22Rv1 (cell line): ENCODE results near the gene MON1A.
"Not testable (repeated sequence)": the region's sequence is repeated elsewhere in the genome, so short reads cannot be mapped to it uniquely, and the experiment has no call there.

ENCODE experiments used
- H3K27ac ChIP-seq: fragments of 450-650 bp; 2 replicates; pipeline ENCODE4 v1.5.1; 2017
- ZFX ChIP-seq: fragments of 450-650 bp; IDR thresholded peaks from 2 replicates; pipeline ENCODE4 v1.6.1; 2017; ENCODE audit warnings: antibody characterized with exemption, borderline replicate concordance
- TF ChIP-seq, protein P1 (sequence below): fragments of 450-650 bp; IDR thresholded peaks from 2 replicates; pipeline ENCODE4 v1.5.1; 2017; ENCODE audit warnings: mild to moderate bottlenecking

MON1A gene

DNA sequence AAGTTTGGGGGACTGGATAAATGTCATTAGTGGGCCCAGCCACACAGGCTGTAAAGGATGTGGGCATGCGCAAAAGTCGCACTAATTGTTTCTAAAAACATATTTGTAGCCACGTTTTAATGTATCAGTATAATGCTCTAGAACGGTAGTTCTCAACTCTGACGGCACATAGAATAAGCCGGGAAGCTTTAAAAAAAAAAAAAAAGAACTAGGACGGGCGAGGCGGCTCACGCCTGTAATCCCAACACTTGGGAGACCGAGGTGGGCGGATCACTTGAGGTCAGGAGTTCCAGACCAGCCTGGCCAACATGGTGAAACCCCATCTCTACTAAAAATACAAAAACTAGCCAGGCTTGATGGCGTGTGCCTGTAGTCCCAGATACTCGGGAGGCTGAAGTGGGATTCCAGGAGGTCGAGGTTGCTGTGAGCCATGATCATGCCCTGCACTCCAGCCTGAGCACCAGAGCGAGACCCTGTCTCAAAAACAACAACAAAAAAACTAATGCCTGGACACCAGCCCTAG lies 618 bp upstream of the MON1A start:
- H3K27ac ChIP-seq = peak overlapping the region; percentile 88
- no peak for TF ChIP-seq ZFX
- TF ChIP-seq, protein P1, sequence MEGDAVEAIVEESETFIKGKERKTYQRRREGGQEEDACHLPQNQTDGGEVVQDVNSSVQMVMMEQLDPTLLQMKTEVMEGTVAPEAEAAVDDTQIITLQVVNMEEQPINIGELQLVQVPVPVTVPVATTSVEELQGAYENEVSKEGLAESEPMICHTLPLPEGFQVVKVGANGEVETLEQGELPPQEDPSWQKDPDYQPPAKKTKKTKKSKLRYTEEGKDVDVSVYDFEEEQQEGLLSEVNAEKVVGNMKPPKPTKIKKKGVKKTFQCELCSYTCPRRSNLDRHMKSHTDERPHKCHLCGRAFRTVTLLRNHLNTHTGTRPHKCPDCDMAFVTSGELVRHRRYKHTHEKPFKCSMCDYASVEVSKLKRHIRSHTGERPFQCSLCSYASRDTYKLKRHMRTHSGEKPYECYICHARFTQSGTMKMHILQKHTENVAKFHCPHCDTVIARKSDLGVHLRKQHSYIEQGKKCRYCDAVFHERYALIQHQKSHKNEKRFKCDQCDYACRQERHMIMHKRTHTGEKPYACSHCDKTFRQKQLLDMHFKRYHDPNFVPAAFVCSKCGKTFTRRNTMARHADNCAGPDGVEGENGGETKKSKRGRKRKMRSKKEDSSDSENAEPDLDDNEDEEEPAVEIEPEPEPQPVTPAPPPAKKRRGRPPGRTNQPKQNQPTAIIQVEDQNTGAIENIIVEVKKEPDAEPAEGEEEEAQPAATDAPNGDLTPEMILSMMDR = no peak

DNA sequence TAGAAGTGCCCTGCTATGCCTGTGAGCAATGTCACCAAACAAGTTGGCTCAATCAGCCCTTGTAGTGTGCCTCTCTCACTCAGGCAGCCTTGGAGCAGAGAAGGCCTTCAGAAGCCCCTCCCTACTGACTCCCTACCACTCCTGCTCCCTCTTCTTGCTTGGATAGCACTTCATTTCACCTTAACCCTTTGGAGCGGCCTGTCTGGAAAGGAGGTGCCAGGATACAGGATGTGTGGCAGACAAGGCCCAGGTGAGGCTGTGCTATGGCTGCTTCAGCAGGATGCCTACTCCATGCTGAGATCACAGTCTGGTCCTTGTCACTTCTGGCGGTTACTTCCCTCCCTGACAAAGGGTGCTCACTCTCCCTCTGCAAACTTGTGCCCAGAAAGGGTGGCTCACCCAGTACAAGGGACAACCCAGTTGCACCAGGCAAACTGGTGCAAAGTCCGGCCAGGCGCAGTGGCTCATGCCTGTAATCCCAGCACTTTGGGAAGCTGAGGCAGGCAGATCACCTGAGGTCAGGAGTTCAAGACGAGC lies 1.1 kb downstream of the MON1A start:
- TF ChIP-seq ZFX = no peak
- TF ChIP-seq, protein P1 = no peak
- H3K27ac ChIP-seq = peak overlapping the region; percentile 88

DNA sequence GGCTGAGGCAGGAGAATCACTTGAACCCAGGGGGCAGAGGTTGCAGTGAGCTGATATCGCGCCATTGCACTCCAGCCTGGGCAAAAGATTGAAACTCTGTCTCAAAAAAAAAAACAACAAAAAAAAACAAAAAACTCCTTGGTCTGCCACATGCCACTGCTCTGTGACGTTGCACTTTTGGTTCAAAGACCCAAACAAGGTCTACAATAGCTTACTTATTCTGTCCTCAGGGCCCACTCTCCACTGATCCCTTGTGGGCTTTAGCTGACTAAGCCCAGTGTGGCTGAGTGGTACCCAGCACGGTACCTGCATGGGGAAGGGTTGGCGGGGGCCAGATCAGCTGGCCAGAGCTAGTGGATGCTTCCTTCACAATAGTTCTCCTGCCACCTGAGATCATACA lies 1.8 kb downstream of the MON1A start:
- TF ChIP-seq ZFX = no peak
- TF ChIP-seq, protein P1 = no peak
- H3K27ac ChIP-seq = no peak overlapping the region

DNA sequence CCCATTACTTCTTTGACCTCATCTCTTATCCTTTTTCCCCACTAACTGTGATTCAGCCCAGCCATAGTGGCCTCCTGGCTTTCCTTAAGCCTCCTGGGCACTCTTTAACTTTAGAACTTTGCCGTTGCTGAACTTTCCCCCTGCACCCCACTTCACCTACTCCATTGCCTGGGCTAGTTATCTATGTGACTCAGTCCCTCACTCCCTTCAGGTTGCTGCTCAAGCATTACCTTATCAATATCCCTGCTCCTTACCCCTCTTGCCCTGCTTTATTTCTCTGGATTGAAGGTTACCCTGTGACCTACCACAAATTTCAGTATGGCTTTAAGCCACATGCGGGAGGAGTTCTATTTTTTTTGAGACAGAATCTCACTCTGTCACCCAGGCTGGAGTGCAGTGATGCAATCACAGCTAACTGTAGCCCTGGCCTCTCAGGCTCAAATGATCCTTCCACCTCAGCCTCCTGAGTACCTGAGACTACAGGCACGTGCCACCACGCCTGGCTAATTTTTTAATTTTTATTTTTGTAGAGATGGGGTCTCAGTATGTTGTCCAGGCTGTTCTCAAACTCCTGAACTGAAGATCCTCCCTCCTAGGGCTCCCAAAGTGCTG lies 3.4 kb downstream of the MON1A start:
- H3K27ac ChIP-seq = no peak overlapping the region
- TF ChIP-seq ZFX = no peak
- TF ChIP-seq, protein P1 = no peak

DNA sequence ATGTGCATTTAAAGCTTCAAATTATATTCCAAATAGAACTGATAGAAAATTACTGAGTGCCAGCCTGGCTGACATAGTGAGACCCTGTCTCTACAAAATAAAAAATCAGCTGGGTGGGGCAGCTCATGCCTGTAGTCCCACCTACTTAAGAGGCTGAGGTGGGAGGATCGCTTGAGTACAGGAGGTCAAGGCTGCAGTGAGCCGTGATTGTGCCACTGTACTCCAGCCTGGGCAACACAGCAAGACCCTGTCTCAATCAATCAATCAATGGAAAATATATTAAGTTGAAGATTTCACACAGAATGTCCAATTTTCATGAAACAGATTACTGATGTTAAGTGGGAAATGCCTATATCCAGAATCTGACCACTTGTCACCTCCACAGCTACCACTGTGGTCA lies 4.1 kb downstream of the MON1A start:
- TF ChIP-seq, protein P1 = no peak
- no peak for TF ChIP-seq ZFX

DNA sequence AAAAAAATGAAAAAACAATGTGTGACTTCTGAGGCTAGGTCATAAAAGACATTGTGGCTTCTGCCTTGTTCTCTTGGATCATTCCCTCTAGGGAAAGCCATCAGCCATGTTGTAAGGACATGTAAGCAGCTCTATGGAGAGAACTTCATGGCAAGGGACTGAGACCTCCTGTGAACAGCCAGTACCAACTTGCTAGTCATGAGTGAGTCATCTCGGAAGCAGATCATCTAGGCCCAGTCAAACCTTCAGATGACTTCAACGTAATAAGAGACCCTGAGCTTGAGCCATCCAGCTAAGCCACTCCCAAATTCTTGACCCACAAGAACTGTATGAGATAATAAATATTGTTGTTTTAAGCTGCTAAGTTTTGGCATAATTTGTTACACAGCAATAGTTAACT lies 4.9 kb downstream of the MON1A start:
- TF ChIP-seq, protein P1 = no peak
- TF ChIP-seq ZFX = no peak
- no peak overlapping the region for H3K27ac ChIP-seq

More for the DNA sequence above, 4.1 kb downstream of the MON1A start:
- H3K27ac ChIP-seq = no peak overlapping the region

DNA sequence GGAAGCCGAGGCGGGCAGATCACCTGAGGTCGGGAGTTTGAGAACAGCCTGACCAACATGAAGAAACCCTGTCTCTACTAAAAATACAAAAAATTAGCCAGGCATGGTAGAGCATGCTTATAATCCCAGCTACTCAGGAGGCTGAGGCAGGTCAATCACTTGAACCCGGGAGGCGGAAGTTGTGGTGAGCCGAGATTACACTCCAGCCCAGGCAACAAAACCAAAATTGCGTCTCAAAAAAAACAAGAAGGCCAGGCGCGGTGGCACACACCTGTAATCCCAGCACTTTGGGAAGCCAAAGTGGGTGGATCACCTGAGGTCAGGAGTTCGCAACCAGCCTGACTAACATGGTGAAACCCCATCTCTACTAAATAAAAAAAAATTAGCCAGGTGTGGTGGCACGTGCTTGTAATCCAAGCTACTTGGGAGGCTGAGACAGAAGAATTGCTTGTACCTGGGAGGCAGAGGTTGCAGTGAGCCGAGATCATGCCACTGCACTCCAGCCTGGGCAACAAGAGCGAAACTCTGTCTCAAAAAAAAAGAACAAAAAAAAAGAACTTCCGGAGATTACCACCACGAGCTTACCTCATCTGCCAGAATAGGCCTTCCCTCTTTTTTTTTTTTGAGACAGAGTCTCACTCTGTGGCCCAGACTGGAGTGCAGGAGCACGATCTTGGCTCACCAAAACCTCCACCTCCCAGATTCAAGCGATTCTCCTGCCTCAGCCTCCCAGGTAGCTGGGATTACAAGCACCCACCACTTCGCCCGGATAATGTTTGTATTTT lies 11.6 kb downstream of the MON1A start:
- H3K27ac ChIP-seq = not testable (repeated sequence)
